K562 treated with DMSO at 1 percent for 12 hours (cell line): ENCODE results near the gene CASQ2. TPM values are rescaled to one million over a fixed set of nuclear protein-coding genes. Genes with fewer than 3 reads are reported as not detected.

Experiments
- total RNA-seq: library from RNA; unstranded; fragments of 300-600 nt; gene quantifications from 2 replicates; pipeline ENCODE4 v1.2.3, GENCODE V29; 2022; ENCODE audit not compliant: insufficient read depth

The CASQ2 gene
- not detected in 2 replicates for total RNA-seq

GRCh38 chr1:115768549-115768948 lies at the start of gene CASQ2:
Gene CASQ2, minus strand, starts transcription at chr1:115768714. Its CDS starts 173 bp downstream, at chr1:115768541.

Other genes starting within 250 kb of the CASQ2 start
- 3.3 and 9.9 TPM in 2 replicates for gene VANGL1, start 126.7 kb downstream of the CASQ2 start, total RNA-seq
- not detected in 2 replicates for gene NHLH2, start 72.4 kb upstream of the CASQ2 start, total RNA-seq
- gene SLC22A15, start 207.8 kb upstream of the CASQ2 start, total RNA-seq: 0.38 and 1.6 TPM in 2 replicates